Tibial nerve (tissue), 4 donors: ENCODE results near the gene TDRKH. TPM values are rescaled to one million over a fixed set of nuclear protein-coding genes. Genes with fewer than 3 reads are reported as not detected.

Experiments
- DNase-seq, 2 donors: peaks; one replicate each; pipeline ENCODE4 v3.0.0-alpha.2; 2019; ENCODE audit warnings: low spot score in 2 of 2
- H3K27ac ChIP-seq, 4 donors: fragments of 200-600 bp; sonication (generic) in 3 of 4; one replicate each; pipeline ENCODE4 v1.5.1; 2017 to 2019; ENCODE audit warnings: mild to moderate bottlenecking in 1 of 4
- H3K27me3 ChIP-seq, 2 donors: fragments of 200-600 bp; sonication (generic) in 1 of 2; one replicate each; pipeline versions ENCODE4 v1.5.1 to v1.6.0; 2017 to 2019
- H3K36me3 ChIP-seq, 3 donors: fragments of 200-600 bp; sonication (generic); one replicate each; pipeline ENCODE4 v1.5.1; 2018 to 2019
- H3K4me1 ChIP-seq, 4 donors: fragments of 200-600 bp; sonication (generic) in 3 of 4; one replicate each; pipeline ENCODE4 v1.5.1; 2017 to 2019
- H3K4me3 ChIP-seq, 4 donors: fragments of 200-600 bp; sonication (generic) in 3 of 4; one replicate each; pipeline ENCODE4 v1.5.1; 2017 to 2019; ENCODE audit warnings: mild to moderate bottlenecking in 1 of 4, moderate library complexity in 1 of 4
- H3K9me3 ChIP-seq, 4 donors: fragments of 200-600 bp; sonication (generic) in 3 of 4; one replicate each; pipeline ENCODE4 v1.5.1; 2017 to 2019
- CTCF ChIP-seq, 5 experiments: fragments of 200-600 bp in 3 of 5; fragments of 450-650 bp in 2 of 5; sonication (generic) in 3 of 5; IDR thresholded peaks; one replicate each; pipeline ENCODE4 v1.5.1; 2016 to 2019; ENCODE audit warnings: antibody characterized with exemption in 5 of 5, mild to moderate bottlenecking in 3 of 5, moderate library complexity in 2 of 5
- EP300 ChIP-seq, 2 donors: sonication (generic); formaldehyde crosslinking; IDR thresholded peaks; one replicate each; pipeline ENCODE4 v1.6.1; 2017; ENCODE audit warnings: antibody characterized with exemption in 2 of 2, mild to moderate bottlenecking in 1 of 2
- POLR2A ChIP-seq, 2 donors: fragments of 450-650 bp; IDR thresholded peaks; one replicate each; pipeline ENCODE4 v1.6.1; 2017; ENCODE audit warnings: antibody characterized with exemption in 2 of 2, mild to moderate bottlenecking in 2 of 2, moderate library complexity in 2 of 2
- WGBS, 2 donors: methylation state at CpG; one replicate each; pipeline ENCODE4 v1.1.5; 2018; 5-methylcytosine and 5-hydroxymethylcytosine counted together
- total RNA-seq, 4 donors: library from RNA; depleted of rRNA; stranded (reverse); fragments of >200 nt; gene quantifications; one replicate each; pipeline ENCODE4 v1.1.0, GENCODE V29; 2016

The TDRKH gene
- total RNA-seq, 4 donors from 2014 or later, result 2.2 to 8.0 (median 7.0) TPM

DNA sequence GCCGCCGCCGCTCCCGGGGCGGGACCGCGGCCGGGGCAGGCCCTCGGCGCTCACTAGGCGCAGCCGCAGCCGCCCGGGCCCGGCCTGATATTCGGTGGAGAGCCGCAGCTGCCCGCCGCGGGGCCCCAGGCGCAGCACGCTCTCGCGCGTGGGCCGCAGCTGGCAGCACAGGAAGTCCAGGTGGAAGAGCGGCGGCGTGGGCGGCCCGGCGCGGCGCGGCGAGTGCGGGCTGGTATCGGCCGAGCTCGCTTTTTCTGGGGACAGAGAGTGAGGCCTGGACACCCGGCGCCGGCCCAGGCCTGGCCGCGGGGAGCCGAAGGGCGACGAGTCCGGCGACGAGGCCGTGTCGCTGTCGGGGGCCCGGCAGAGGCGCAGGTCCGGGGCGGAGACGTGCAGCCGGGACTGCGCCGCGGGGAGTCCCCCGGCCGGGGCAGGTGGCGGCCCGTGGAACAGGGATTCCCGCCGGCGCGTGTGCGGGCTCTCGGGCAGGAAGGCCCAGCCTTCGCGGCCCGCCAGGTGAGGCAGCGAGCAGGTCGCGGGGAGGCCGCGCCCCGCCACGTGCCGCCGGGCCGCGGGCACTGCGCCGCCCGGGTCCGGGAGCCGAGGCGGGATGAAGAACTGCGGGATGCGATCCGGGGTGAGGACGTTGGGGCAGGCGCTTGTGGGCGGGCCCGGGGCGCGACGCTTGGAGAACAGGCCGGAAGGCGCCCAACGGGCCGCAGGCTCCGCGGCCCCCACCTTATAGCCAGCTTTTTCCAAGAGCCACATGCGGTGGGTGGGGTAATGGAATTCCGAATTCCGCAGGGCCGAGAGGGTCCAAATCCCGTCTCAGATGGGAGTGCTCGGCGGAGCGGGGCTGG, 48.2 kb upstream of the TDRKH start:
- peak in 1 of 2 donors; percentile 5 for TF ChIP-seq POLR2A (IDR thresholded peaks at IDR 0.05)
- no peak for TF ChIP-seq EP300 (IDR thresholded peaks at IDR 0.05)
- no peak for TF ChIP-seq CTCF (IDR thresholded peaks at IDR 0.05)
- peak overlapping the region; percentile 28 to 59 (median 40) for H3K4me3 ChIP-seq
- H3K27ac ChIP-seq, result peak overlapping the region; percentile 62 to 87 (median 76)
- H3K27me3 ChIP-seq, result peaks cover 0 to 29% of the 10 kb centered on the region in 2 donors
- no peaks in the 10 kb centered on the region for H3K36me3 ChIP-seq
- DNase-seq, result no peak
- H3K9me3 ChIP-seq, result no peaks in the 10 kb centered on the region
- WGBS, 2 donors, result 4% methylated on average over 26 to 57 of the region's 117 CpGs
- H3K4me1 ChIP-seq, result peaks cover 0 to 33% (median 9%) of the 10 kb centered on the region in 4 donors

DNA sequence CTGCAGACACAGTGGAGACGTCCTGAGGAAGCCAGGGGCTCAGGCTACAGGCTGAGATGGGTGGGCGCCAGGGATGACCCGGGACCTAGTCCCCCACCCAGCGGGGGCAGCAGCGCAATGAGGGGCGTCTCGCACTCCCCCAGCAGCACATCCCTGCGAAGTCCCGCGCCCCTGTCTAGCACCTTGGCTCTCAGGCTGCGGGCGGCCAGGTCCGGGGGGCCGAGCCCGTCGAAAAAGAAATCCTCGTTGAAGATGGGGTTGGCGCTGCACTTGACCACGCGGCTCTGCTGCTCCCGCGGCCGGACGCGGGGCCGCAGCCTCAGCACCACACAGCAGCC, 47.6 kb upstream of the TDRKH start:
- H3K4me1 ChIP-seq, result peaks cover 0 to 33% (median 9%) of the 10 kb centered on the region in 4 donors
- H3K27me3 ChIP-seq, result peaks cover 0 to 29% of the 10 kb centered on the region in 2 donors
- peak overlapping the region; percentile 16 to 59 (median 40) for H3K4me3 ChIP-seq
- H3K36me3 ChIP-seq, result no peaks in the 10 kb centered on the region
- WGBS, 2 donors, result 4 to 18% methylated on average over 14 to 24 of the region's 26 CpGs
- TF ChIP-seq POLR2A (IDR thresholded peaks at IDR 0.05) (no peak), EP300 (IDR thresholded peaks at IDR 0.05) (no peak), CTCF (IDR thresholded peaks at IDR 0.05) (no peak)
- no peak for DNase-seq
- H3K27ac ChIP-seq, result peak overlapping the region in 1 of 4 donors; percentile 85
- no peaks in the 10 kb centered on the region for H3K9me3 ChIP-seq

DNA sequence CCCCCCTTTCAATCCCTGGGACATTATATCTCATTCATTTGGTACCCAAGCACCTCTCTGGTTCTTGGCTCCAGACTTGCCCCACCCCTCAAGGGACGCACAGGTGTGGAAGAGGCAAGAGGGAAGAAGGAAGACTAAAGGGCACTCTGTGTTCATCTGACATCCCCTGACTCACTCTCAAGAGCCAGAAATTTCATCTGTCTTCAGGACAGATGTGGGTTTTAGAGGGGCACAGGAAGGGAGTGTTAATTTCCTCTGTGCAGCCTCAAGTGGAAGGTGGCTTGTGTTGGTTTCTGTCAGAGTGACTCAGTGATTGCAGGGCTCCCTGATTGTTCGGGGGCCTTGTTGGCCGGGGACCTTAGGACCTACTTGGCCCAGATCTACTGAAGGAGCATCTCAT, 46.9 kb upstream of the TDRKH start:
- TF ChIP-seq EP300 (IDR thresholded peaks at IDR 0.05) (no peak), CTCF (IDR thresholded peaks at IDR 0.05) (no peak), POLR2A (IDR thresholded peaks at IDR 0.05) (no peak)
- Histone ChIP-seq H3K4me3 (no peak overlapping the region), H3K4me1 (peaks cover 0 to 33% (median 9%) of the 10 kb centered on the region in 4 donors), H3K27ac (no peak overlapping the region), H3K9me3 (no peaks in the 10 kb centered on the region), H3K36me3 (no peaks in the 10 kb centered on the region), H3K27me3 (peaks cover 0 to 29% of the 10 kb centered on the region in 2 donors)
- DNase-seq, result no peak
- 69 to 87% methylated on average over 3 of the region's 3 CpGs for WGBS, 2 donors

GRCh38 chr1:151835596-151835995, 45.3 kb upstream of the TDRKH start:
- Histone ChIP-seq H3K4me1 (peaks cover 0 to 31% (median 9%) of the 10 kb centered on the region in 4 donors), H3K27me3 (peaks cover 0 to 29% of the 10 kb centered on the region in 2 donors), H3K9me3 (no peaks in the 10 kb centered on the region), H3K36me3 (no peaks in the 10 kb centered on the region), H3K4me3 (no peak overlapping the region), H3K27ac (no peak overlapping the region)
- no peak for DNase-seq
- WGBS, 2 donors, result 93 to 95% methylated on average over 7 of the region's 7 CpGs
- TF ChIP-seq CTCF (IDR thresholded peaks at IDR 0.05), result no peak
- no peak for TF ChIP-seq EP300 (IDR thresholded peaks at IDR 0.05)
- no peak for TF ChIP-seq POLR2A (IDR thresholded peaks at IDR 0.05)

- Histone ChIP-seq H3K4me3 (no peak overlapping the region), H3K27ac (no peak overlapping the region), H3K4me1 (peaks cover 0 to 21% (median 3%) of the 10 kb centered on the region in 4 donors), H3K9me3 (no peaks in the 10 kb centered on the region), H3K27me3 (peaks cover 0 to 19% of the 10 kb centered on the region in 2 donors), H3K36me3 (no peaks in the 10 kb centered on the region)
- 30 to 46% methylated on average over 2 to 3 of the region's 3 CpGs for WGBS, 2 donors
- TF ChIP-seq CTCF (IDR thresholded peaks at IDR 0.05), result no peak
- TF ChIP-seq EP300 (IDR thresholded peaks at IDR 0.05), result no peak
- no peak for TF ChIP-seq POLR2A (IDR thresholded peaks at IDR 0.05)
- DNase-seq, result no peak
These were observed 43.9 kb upstream of the TDRKH start for GRCh38 chr1:151834239-151834638.
